C4-2B (cell line): ENCODE results near the gene UHRF1.

Source experiments
- H3K27ac ChIP-seq: fragments of 450-650 bp; 2 replicates; pipeline ENCODE4 v1.5.1; 2017
- CTCF ChIP-seq: fragments of 450-650 bp; conservative IDR thresholded peaks from 2 replicates; pipeline ENCODE4 v1.5.1; 2017; ENCODE audit warnings: mild to moderate bottlenecking
- ZFX ChIP-seq: fragments of 450-650 bp; IDR thresholded peaks from 2 replicates; pipeline ENCODE4 v1.6.1; 2017

UHRF1 gene

GRCh38 chr19:4913996-4914735, 4.9 kb downstream of the UHRF1 start:
- peak overlapping the region; percentile 66 for H3K27ac ChIP-seq

GRCh38 chr19:4914736-4915501, 5.6 kb downstream of the UHRF1 start:
- TF ChIP-seq ZFX, result no peak
- TF ChIP-seq CTCF, result no peak
- peak overlapping the region; percentile 66 for H3K27ac ChIP-seq

More at GRCh38 chr19:4913996-4914735, 4.9 kb downstream of the UHRF1 start:
- TF ChIP-seq ZFX (no peak), CTCF (no peak)

- TF ChIP-seq CTCF (no peak), ZFX (no peak)
- peak overlapping the region; percentile 66; the same call in 1 of the 2 replicates for H3K27ac ChIP-seq
Measured at GRCh38 chr19:4916292-4917082, 7.2 kb downstream of the UHRF1 start.

GRCh38 chr19:4922530-4923275, 13.4 kb downstream of the UHRF1 start:
- no peak overlapping the region for H3K27ac ChIP-seq
- TF ChIP-seq ZFX, result no peak
- no peak for TF ChIP-seq CTCF

GRCh38 chr19:4923276-4923747, 14.0 kb downstream of the UHRF1 start:
- no peak overlapping the region for H3K27ac ChIP-seq
- no peak for TF ChIP-seq ZFX
- TF ChIP-seq CTCF, result no peak

GRCh38 chr19:4929186-4929585, 19.9 kb downstream of the UHRF1 start:
- H3K27ac ChIP-seq, result no peak overlapping the region
- TF ChIP-seq ZFX (no peak), CTCF (no peak)
